ENCODE data around the gene FBXL14. TPM values are rescaled to one million over a fixed set of nuclear protein-coding genes. Genes with fewer than 3 reads are reported as not detected.

Gene FBXL14
- total RNA-seq, 4 donors from 2014 or later, result 5.4 to 12.4 (median 7.6) TPM

- TF ChIP-seq EP300 (IDR thresholded peaks at IDR 0.05), result no peak
- TF ChIP-seq POLR2AphosphoS5 (IDR thresholded peaks at IDR 0.05), result no peak
- TF ChIP-seq, protein P1, sequence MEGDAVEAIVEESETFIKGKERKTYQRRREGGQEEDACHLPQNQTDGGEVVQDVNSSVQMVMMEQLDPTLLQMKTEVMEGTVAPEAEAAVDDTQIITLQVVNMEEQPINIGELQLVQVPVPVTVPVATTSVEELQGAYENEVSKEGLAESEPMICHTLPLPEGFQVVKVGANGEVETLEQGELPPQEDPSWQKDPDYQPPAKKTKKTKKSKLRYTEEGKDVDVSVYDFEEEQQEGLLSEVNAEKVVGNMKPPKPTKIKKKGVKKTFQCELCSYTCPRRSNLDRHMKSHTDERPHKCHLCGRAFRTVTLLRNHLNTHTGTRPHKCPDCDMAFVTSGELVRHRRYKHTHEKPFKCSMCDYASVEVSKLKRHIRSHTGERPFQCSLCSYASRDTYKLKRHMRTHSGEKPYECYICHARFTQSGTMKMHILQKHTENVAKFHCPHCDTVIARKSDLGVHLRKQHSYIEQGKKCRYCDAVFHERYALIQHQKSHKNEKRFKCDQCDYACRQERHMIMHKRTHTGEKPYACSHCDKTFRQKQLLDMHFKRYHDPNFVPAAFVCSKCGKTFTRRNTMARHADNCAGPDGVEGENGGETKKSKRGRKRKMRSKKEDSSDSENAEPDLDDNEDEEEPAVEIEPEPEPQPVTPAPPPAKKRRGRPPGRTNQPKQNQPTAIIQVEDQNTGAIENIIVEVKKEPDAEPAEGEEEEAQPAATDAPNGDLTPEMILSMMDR (IDR thresholded peaks at IDR 0.05), result no peak
- no peak for TF ChIP-seq POLR2A (IDR thresholded peaks at IDR 0.05)
- no peak for DNase-seq (ENCODE audit: low spot score in 2 of 2)
- Histone ChIP-seq H3K36me3 (no peaks in the 10 kb centered on the region), H3K27me3 (peaks cover 12% of the 10 kb centered on the region), H3K9me3 (no peaks in the 10 kb centered on the region), H3K4me1 (peaks cover 26% of the 10 kb centered on the region), H3K27ac (no peak overlapping the region), H3K4me3 (no peak overlapping the region)
- 86% methylated on average over 4 of the region's 4 CpGs for WGBS
These were observed 57.6 kb downstream of the FBXL14 start for GRCh38 chr12:1536817-1537216.

- no peak for DNase-seq (ENCODE audit: low spot score in 2 of 2)
- WGBS, result 80% methylated on average over 3 of the region's 3 CpGs
- peaks cover 34% of the 10 kb centered on the region for H3K4me1 ChIP-seq
- H3K27me3 ChIP-seq, result peaks cover 29% of the 10 kb centered on the region
- TF ChIP-seq, protein P1 (IDR thresholded peaks at IDR 0.05), result no peak
- TF ChIP-seq POLR2AphosphoS5 (IDR thresholded peaks at IDR 0.05) (no peak), EP300 (IDR thresholded peaks at IDR 0.05) (no peak), POLR2A (IDR thresholded peaks at IDR 0.05) (no peak)
- no peak overlapping the region for H3K27ac ChIP-seq
- H3K9me3 ChIP-seq, result no peaks in the 10 kb centered on the region
- no peak overlapping the region for H3K4me3 ChIP-seq
- H3K36me3 ChIP-seq, result no peaks in the 10 kb centered on the region
These were observed 59.6 kb downstream of the FBXL14 start for GRCh38 chr12:1534748-1535147.

DNA sequence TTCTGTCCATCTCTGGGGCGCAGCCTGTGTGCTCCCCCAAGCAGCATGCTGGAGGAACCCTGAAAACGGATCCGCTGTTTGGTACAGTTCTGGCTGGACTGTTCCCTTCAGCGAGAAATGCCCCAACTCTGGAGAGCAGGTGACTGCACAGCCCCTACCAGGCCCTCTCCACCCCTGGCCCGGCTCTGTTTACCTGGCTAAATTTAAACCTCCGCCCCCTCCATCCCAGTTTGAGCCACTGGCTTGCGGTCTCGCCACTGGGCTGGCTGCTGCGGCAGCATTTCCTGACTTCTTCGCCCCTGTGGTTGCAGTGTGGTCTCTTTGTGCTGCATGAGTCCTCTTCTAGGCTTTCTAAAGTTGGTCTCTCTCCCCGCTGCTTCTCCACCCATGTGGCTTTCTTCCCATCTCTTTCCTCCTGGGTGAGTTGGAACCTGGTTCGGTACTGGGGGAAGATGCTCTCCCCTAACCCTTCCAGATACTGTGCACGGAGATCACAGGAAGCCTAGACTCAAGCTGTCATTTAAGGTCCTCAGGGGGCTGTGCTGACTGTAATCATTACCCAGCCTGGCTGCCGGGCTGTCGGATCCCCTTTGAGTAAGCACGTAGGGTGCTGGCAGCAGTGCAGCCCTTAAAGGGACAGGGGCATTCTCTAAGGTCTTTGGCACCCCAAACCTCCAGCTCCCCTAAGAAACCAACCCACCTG, 60.6 kb downstream of the FBXL14 start:
- Histone ChIP-seq H3K27ac (no peak overlapping the region), H3K9me3 (no peaks in the 10 kb centered on the region), H3K27me3 (peaks cover 35% of the 10 kb centered on the region), H3K4me3 (peak overlapping the region; percentile 7), H3K4me1 (peaks cover 36% of the 10 kb centered on the region), H3K36me3 (no peaks in the 10 kb centered on the region)
- no peak for DNase-seq (ENCODE audit: low spot score in 2 of 2)
- 55% methylated on average over 16 of the region's 16 CpGs for WGBS
- TF ChIP-seq POLR2AphosphoS5 (IDR thresholded peaks at IDR 0.05) (no peak), POLR2A (IDR thresholded peaks at IDR 0.05) (no peak), EP300 (IDR thresholded peaks at IDR 0.05) (no peak)
- TF ChIP-seq, protein P1 (IDR thresholded peaks at IDR 0.05), result no peak

DNA sequence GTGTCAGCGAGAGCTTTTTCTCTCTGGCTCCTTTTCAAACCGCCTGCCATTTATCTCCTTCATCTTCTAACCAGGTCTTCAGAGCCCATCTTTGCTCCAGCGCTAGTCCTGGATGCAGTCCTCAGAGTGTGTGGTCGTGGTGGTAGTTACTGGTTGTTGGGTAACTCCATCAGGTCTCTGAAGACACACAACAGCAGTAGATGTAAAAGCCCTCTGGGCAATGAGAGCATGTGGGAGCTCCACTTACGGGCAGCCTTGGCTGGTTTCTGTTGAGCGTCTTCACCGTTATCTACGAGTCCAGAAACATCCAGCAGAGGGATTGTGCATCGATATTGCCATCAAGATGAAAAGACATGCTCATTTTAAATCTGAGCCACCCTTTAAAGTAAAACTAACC, 61.2 kb downstream of the FBXL14 start:
- Histone ChIP-seq H3K27ac (no peak overlapping the region), H3K4me3 (peak overlapping the region; percentile 7), H3K4me1 (peaks cover 36% of the 10 kb centered on the region), H3K27me3 (peaks cover 35% of the 10 kb centered on the region), H3K36me3 (no peaks in the 10 kb centered on the region), H3K9me3 (no peaks in the 10 kb centered on the region)
- TF ChIP-seq EP300 (IDR thresholded peaks at IDR 0.05), result no peak
- no peak for TF ChIP-seq POLR2AphosphoS5 (IDR thresholded peaks at IDR 0.05)
- TF ChIP-seq, protein P1 (IDR thresholded peaks at IDR 0.05), result no peak
- TF ChIP-seq POLR2A (IDR thresholded peaks at IDR 0.05), result no peak
- WGBS, result 54% methylated on average over 9 of the region's 9 CpGs
- DNase-seq (ENCODE audit: low spot score in 2 of 2), result no peak

GRCh38 chr12:1532375-1533165, 61.8 kb downstream of the FBXL14 start:
- Histone ChIP-seq H3K36me3 (no peaks in the 10 kb centered on the region), H3K4me1 (peaks cover 36% of the 10 kb centered on the region), H3K27me3 (peaks cover 35% of the 10 kb centered on the region), H3K9me3 (no peaks in the 10 kb centered on the region), H3K27ac (no peak overlapping the region), H3K4me3 (peak overlapping the region; percentile 7)
- 66% methylated on average over 11 of the region's 11 CpGs for WGBS
- TF ChIP-seq POLR2A (IDR thresholded peaks at IDR 0.05) (no peak), POLR2AphosphoS5 (IDR thresholded peaks at IDR 0.05) (no peak), EP300 (IDR thresholded peaks at IDR 0.05) (no peak)
- TF ChIP-seq, protein P1 (IDR thresholded peaks at IDR 0.05), result no peak
- DNase-seq (ENCODE audit: low spot score in 2 of 2), result no peak

All from suprapubic skin (tissue), 4 donors.